Adipose tissue (tissue), 3 donors: ENCODE data around the gene FOXL2. TPM values are rescaled to one million over a fixed set of nuclear protein-coding genes. Genes with fewer than 3 reads are reported as not detected.

Source experiments
- H3K27ac ChIP-seq: one replicate; pipeline ENCODE4 v1.5.1; 2013; ENCODE audit warnings: low read depth, low read length
- WGBS, 3 donors: extraction: QIAGEN DNeasy Blood & Tissue Kit; methylation state at CpG; one replicate each; pipeline ENCODE4 v1.1.7; 2013; 5-methylcytosine and 5-hydroxymethylcytosine counted together
- polyA plus RNA-seq, 3 donors: library from polyadenylated mRNA; stranded (reverse); fragments of 200-250 nt; gene quantifications; one replicate each; pipeline ENCODE4 v1.2.3, GENCODE V29; 2013
- donor health status: healthy with polysubstance abuse.
- donor health status: Bipolar disorder and iron deficiency.
- donor health status: healthy.

Gene FOXL2
- under 1 TPM in 1 of 3 donors, not detected in 2; 0.01 TPM for polyA plus RNA-seq

DNA sequence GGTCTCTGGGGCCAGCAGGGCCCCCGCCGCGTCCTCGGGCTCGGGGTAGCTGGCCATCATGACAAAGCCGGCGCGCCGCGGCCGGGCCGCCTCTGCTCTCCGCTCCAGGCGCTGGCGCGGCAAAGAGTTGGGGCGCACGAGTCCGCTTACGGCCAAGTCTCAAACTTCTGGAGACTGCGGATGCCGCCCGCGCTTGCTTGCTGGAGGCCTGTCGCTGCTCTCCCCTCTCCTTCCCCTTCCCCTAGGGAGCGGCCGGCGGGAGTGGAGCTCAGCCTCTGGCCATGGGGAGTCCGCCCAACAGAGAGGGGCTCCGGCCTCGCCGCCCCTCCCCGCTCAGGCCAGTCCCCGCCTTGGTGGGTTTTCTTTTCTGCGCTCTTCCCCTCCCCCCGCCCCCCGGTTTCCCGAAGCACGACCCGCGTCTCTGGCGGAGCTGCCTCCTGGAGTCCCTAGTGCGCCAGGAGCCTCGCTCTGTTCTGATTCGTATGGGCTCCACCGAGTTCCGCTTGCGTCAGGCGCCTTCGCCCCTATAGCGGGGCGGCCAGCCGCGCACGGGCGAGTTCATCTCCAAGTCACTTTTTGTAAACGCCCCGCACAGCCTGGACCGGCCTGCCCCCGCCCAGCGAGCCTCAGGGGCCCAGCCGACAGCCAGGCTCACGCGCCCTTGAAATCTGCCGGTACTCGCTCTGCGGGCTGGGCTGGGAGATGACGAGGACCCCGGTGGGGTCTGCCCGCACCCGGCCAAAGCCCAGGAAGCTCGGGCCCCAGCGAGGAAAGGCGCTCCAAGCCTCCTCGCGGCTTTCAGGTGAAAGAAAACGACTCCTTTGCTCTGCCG is at the start of gene FOXL2, which contains the start of gene FOXL2NB:
FOXL2 (minus strand) TSS at position 475 of the 832 bp plus-strand sequence; CDS start at position 60, 415 bp downstream.
FOXL2NB (plus strand) TSS at position 555 of the 832 bp plus-strand sequence; CDS start at position 703, 148 bp downstream.
- 1 to 2% (median 2%) methylated on average over 55 to 78 of the region's 78 CpGs for WGBS, 3 donors
- no peak within 1 kb of the TSS for H3K27ac ChIP-seq

DNA sequence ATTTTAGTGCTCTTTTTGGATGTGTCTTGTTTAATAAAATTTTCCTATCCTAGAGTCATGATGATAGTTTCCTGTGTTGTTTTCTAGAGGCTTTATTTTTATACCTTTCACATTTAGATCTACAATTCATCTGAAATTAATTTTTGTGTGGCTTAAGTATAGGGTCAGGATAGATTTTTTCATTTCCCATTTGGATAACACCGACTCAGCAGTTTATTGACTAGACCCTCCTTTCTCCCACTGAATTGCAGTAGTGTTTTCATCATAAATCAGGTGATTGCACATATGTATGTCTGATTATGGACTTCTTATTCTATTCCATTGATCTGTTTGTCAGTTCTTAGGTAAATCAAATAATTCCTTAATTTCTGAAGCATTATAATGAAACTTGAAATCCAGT is 48.8 kb upstream of the FOXL2 start:
- no peak overlapping the region for H3K27ac ChIP-seq
- 70 to 86% (median 75%) methylated on average over 1 of the region's 1 CpG for WGBS, 3 donors

DNA sequence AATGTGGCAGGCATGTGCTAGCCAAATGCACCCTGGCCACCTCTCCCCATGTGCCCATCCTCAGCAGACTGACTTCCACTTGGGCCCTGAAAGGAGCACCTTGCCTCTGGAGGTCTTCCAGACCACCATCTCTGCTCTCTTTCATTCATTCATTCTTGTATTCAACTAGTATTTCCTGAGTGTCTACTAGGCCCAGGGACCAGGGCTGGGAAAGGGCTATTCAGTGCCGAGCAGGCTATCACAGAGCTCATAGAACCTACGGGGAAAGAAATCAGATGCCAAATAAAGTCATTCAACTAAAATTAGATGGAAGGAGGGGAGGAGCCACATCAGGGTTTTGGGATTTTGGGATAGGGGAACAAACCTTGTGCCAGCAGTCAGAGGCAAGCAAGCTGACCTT is 40.2 kb upstream of the FOXL2 start:
- WGBS, 3 donors = 87 to 94% (median 91%) methylated on average over 2 of the region's 2 CpGs
- H3K27ac ChIP-seq = no peak overlapping the region

DNA sequence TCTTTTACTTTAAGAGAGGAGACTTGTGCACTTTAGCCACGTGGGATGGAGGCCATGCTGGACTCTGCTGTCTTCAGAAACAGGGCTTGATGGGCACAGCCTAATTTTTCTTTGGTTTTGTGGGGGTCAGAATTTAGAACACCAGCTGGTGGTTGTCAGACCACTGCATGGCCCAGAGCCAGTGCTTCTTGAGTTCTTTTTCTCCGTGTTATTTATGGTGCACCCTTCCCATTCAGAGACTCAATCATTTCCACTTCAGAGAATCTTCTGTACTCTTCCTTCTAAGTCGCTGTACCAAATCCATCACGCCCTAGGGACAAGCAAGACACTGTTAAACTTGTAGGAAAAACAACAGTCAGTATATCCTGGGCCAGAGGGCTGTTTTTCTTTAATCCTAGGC is 39.0 kb upstream of the FOXL2 start:
- WGBS, 3 donors = 51 to 66% (median 58%) methylated on average over 4 of the region's 4 CpGs
- H3K27ac ChIP-seq = no peak overlapping the region

DNA sequence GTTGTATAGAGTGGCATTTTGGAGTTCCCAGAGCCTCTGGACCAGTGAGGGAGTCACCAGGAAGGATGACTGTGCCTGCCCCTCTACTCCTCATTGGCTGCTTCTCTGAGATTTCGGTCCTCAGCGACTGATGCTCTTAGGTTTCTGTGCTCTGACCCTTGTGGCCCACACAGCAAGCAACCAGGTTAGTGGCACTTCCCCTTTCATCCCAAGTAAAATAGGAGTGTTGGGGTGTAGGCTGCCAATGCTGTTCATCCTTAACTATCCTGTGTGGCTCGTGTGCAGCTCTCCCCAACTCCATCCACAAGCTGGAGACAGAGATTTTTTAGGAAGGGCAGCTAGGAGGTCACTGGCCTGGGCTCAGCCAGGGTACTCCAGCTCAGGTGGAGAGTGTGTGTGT is 37.9 kb upstream of the FOXL2 start:
- WGBS, 3 donors = 48 to 75% (median 63%) methylated on average over 3 of the region's 3 CpGs
- no peak overlapping the region for H3K27ac ChIP-seq

DNA sequence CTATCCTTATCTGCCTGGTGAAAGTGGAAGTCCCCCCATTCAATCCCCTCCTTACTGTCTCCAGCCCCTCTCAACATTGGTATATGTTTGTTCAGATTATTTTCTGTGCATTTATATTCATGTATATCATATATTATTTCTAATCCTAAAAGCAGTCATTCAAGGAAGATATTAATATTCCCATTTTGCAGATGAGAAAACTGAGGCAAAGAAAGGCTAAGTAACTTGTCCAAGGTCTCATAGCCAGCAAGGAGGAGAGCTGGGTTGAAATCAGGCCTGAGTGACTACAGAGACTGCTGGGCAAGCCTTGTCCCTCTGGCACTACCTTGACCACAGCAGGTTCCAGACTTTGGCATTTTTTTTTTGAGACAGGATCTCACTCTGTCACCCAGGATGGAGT is 29.1 kb upstream of the FOXL2 start:
- H3K27ac ChIP-seq = no peak overlapping the region

DNA sequence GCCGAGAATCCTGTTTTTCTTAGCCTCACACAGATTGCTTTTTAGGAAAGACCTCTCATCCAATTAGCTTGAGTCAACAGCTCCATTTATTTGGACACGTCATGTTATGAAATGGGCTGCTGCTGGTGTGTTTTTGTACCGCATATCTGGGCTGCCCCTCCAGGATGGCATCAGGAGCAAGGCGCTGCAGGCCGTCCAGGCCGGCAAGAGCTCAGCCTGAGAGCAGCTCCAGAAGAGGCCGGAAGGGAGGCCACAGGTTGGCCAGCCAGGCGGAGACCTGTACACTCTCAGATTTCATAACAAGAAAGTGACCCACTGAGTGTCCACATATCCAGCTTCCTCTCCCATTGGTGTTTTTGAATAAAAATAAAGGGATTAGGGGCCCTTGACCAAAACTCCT is 28.4 kb upstream of the FOXL2 start:
- 88 to 95% (median 92%) methylated on average over 8 of the region's 8 CpGs for WGBS, 3 donors
- H3K27ac ChIP-seq = no peak overlapping the region

DNA sequence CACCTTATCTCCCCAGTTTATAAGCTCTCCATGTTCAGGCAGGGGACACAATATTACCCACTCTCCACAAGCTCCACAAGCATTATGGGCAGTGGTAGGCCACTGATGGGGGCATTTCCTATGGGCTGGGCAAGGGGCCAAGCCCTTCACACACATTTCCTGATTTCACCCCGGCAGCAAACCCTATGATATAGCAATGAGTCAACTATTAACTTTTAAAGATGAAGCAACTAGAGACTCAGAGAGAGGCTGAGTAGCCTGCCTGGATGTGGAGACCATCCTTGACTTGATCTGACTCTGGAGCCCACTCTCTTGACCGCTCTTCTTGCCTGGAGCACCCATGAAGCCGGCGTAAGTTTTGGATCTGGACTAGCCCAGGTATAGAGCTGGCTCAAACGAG is 27.5 kb upstream of the FOXL2 start:
- WGBS, 3 donors = 78 to 82% (median 79%) methylated on average over 5 of the region's 5 CpGs

DNA sequence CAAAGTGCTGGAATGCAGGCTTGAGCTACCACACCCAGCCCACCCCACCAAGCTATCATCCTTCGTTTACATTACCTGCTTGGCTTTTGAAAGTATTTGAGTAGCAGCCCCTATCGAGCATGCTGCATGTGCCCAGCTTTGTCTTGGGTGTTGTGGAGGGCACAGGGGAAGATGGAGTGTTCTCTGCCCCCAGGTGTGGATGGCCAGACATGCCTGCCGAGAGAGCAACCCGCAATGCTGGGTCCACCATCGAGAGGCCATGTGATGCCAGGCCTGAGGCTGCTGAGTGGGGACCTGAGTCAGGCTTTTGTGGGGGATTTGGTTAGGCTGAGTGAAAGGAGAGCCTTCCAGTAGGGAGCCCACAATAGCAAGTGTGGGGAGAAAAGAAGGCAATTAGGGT is 26.0 kb upstream of the FOXL2 start:
- no peak overlapping the region for H3K27ac ChIP-seq
- 85 to 90% (median 88%) methylated on average over 5 of the region's 5 CpGs for WGBS, 3 donors

More for the DNA sequence above, 27.5 kb upstream of the FOXL2 start:
- no peak overlapping the region for H3K27ac ChIP-seq

DNA sequence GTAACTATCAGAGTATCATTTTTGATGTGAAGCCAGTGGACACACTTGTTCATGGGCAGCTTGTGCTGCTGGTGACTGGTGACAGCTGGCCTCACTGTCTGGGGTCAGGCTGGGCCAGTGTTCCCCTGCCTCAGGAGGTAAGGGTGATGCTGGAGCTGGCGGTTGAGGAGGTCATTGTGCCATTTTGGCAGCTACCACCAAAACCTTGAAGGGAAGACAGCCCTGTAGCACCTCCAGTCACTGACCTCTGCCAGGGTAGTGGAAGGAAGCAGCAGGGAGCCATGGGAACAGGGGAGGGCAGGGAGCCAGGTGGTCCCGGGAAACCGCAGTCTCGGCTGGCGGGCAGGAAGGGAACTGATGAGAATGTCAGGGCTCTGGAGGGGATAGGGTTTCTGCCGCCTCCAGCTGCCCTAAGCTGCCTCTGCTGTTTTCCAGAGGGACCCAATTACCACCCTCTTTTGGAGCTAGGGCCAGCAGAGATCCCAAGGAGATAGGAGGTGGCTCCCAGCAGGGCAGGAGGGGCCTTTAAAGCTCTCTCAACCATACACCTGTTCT is 24.9 kb upstream of the FOXL2 start:
- no peak overlapping the region for H3K27ac ChIP-seq
- WGBS, 3 donors = 58 to 71% (median 67%) methylated on average over 6 of the region's 6 CpGs

DNA sequence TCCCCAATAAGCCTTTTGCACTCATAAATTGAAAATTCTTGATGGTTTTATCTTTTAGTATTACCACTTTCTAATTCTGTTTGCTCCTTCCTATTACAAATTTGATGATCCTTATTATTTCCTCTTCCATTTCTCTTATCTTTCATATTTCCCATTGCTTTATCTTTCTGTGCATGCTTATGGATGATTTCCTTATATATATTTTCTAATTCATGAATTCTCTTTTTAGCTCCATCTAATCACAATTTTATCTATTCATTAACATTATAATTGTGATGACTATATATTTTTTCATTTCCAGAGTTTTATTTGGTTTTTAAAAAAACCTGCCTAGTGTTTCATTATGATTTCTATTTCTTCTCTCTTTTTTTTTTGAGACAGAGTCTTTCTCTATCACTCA is 18.0 kb upstream of the FOXL2 start:
- no peak overlapping the region for H3K27ac ChIP-seq

DNA sequence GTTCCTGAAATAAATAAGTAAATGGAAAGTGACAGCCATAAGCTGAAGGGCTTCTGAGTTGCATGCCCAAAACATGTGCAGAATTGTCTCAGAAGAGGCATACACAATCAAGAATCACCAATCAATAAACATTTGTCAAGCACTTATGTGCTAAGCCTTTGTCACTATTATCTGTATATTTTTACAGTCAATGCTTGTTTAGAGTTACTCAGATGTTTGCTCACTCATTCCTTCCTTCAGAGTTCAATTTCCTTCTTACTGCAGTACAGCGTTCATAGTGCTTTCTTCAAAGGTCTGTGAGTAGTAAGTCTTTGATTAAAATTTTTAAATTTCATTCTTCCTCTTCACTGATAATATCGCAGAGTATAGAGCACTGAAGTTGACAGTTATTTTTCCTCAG is 17.3 kb upstream of the FOXL2 start:
- no peak overlapping the region for H3K27ac ChIP-seq
- 84 to 94% (median 90%) methylated on average over 2 of the region's 2 CpGs for WGBS, 3 donors

DNA sequence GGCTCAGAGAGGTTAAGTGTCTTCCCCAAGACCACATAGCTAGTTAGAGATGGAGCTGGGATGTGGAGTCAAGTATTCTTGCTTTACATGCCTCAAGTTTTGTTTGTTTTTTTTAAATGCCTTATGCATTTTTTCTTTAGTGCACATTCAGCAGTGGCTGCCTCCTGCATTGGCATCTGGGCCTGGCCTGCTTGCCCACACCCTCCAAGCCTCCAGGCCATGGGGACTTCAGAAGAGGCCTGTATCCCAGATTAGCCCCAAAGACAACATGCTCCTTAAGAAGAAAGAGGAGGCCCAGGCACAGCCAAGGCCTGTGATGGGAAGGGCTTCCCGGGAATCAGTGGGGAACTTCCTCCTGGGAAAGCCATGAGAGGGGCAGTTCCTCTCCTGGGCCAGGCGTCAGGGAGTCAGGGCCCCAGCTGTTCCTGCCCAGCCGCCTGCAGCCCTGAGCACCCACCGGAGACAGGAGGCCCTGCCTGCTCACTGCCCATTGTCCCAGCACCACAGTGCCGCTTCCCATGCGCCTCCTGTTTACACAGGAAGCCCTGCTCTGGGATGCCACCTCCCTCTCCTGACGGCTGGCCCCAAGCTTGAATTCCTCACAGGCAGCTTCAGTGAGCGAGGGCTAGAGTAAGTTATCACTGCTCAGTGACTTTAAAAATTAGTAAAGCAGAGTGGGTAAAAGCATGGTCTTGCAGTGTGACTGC is 16.1 kb upstream of the FOXL2 start:
- 59 to 68% (median 61%) methylated on average over 8 of the region's 8 CpGs for WGBS, 3 donors
- H3K27ac ChIP-seq = no peak overlapping the region

DNA sequence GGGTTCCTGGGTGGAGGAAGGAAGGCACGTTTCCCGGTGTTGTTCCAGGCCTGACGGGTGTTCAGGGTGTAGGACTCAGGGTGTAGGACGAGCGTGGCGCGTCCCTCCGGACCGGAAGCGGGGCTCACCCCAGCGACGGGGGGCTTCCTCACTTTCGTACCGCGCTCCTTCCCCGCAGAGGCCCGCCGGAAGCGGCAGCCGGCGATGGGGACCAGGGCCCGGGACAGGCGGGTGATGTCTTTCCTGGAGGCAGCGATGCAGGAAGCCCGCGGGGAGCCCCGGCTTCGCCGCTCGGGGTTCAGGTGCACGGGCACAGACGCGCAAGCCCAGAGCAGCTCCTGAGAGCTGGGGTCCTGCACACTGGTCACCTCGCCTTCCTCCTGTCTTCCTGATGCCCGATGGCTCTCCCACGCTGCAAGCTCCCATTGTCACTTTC is 13.5 kb upstream of the FOXL2 start:
- WGBS, 3 donors = 3 to 9% (median 3%) methylated on average over 32 to 36 of the region's 36 CpGs

DNA sequence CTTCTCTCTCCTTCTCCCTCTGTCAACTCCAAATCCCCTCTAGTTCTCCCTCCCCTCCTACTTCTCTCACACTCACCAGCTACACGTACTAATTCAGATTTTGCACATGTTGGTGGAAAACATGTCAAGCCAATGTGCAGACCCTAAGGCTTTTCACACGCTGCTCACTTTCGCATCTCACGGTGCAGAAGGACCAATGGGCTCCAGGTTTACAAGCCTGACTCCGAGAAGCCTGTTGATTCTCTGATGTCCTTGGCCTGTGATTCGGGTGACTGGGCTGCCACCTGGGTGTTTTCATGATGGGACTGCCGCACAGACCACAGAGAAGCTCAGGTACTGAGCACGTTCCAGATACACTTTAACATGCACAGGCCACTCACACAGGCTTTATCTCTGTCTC is 3.8 kb upstream of the FOXL2 start:
- 84 to 91% (median 88%) methylated on average over 8 of the region's 8 CpGs for WGBS, 3 donors
- H3K27ac ChIP-seq = no peak overlapping the region

More for the DNA sequence above, 13.5 kb upstream of the FOXL2 start:
- H3K27ac ChIP-seq = no peak overlapping the region

DNA sequence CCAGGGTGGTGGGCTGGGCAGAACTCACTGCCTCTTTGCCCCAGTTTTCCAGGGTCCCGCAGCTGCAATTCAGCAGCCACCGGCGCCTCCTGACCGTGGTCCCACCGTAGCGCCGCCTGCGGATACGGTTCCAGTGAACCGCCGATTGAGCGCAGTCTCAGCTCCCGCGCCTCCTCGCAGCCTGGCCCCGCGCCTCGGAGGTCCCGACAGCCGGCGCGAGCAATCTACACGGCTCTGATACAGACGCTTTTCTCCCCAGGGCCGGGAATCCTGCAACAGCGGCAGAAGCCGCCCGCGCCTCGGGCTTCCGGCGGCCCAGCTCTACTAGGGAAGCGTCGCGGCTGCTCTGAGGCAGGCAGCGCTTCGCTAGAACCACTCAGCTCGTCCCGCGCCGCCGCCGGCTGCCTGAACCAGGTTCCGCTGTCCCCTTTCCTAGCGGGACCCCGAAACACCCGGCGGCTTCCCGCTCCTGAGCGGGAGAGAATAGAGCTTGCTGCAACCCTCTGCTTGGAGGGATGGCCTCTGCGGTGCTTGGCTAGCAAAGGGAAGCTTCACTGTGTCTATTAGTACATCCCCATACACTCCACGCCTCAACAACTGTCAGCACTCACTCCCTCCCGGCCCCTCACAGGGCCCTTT is 3.2 kb upstream of the FOXL2 start:
- WGBS, 3 donors = 1 to 2% (median 1%) methylated on average over 53 of the region's 53 CpGs
- H3K27ac ChIP-seq = no peak overlapping the region

DNA sequence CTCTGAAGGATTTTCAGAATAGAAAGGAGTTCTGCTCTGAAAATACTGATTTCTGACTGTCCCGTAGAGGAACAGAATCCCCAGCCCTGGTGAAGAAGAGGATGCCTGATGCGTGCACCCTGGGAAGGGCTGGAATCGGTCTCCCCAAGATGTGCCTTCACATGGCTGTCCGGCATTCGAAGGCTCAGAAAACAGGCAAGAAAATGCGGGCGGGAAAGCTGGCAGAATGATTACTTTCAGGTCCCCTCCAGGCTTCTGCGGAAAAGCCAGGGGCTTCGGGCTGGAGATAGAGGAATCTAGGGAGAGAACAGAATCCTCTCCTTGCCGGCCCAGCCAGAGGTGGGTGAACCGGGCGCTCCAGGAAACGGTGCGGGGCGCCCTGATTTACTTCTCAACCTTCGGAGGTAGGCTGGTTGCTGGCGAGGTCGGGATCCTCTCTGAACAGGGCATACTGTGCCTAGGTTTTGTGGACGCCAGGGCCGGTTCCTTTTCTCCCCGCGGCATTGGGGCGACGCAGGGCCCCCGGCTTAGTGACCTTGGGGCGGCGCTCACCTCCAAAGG is 2.6 kb upstream of the FOXL2 start:
- WGBS, 3 donors = 7 to 9% (median 7%) methylated on average over 21 to 27 of the region's 27 CpGs
- no peak overlapping the region for H3K27ac ChIP-seq

DNA sequence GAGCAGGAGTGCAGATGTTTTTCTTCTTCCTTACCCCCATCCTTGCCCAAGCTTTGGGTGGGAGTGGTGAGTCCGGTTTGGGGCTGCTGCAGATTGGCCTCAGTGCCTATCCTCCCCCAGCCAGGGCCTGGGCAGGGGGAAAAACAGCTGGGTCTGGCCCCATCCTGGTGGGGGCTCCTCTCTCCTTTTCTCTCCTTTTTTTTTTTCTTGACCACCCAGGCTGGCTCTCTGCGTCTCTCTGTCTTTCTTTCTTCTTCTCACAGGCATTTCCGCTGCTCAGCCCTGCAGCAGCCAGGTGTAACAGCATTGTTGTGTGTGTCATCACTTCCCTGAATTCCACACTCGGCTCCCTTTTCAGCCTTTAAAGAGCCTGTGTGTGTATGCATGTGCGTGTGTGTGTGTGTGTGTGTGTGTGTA is 2.1 kb upstream of the FOXL2 start:
- WGBS, 3 donors = 49 to 72% (median 54%) methylated on average over 5 of the region's 5 CpGs
- no peak overlapping the region for H3K27ac ChIP-seq
